NCI-H2081 treated with DMSO at 0.1 percent for 48 hours (cell line): ENCODE data around the gene FBXO10.
"Not testable (repeated sequence)": the region's sequence is repeated elsewhere in the genome, so short reads cannot be mapped to it uniquely, and the experiment has no call there.

Experiments used
- DNase-seq: peaks from one replicate; lab custom pipeline; 2025; lab: John Stamatoyannopoulos, UW

Gene FBXO10

DNA sequence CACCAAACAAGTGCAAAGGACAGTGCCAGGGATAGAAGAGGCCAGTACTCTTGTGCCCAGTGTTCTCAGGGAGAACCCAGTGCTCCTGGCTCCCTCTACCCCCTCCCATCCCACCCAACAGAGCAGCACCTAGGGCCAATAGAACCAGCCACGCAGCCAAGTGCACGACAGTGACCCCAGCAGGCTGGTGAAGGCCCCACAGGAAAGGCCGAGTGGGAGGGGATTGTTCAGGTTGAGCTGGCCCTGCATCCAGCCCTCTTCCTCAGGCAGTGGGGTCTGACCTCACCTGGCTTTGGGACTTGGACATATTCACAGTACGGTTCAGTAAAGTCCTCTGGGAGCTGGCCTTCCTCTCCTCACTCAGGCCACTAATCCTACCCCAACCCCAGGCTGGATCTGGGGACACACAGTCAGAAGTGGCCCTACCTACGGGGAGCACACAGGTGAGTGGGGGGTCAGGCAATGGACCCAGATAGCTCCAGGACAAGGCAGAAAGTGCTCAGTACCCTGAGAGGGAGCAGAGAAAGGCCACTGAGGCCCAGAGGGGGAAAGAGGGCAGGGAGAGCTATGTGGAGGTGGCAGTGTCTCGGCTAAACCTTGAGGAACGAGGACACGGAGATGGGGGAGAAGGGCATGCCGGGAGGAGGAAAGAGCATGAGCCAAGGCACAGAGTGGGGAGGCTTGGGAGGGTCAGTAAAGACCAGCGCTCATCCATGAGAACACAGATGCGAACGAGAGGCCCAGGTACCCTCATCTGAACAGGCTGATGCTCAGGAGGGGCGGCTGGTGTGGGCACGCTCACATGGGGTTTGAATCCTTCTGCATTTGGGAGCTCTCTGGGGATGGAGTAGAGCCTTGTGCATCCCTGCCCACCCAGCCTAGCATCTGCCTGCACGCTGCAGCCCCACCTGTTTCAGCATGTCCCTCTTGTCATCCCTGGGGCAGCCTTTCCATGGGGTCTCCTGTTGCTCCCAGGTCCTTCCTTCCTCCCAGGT lies 64.9 kb downstream of the FBXO10 start:
- DNase-seq, result no peak

DNA sequence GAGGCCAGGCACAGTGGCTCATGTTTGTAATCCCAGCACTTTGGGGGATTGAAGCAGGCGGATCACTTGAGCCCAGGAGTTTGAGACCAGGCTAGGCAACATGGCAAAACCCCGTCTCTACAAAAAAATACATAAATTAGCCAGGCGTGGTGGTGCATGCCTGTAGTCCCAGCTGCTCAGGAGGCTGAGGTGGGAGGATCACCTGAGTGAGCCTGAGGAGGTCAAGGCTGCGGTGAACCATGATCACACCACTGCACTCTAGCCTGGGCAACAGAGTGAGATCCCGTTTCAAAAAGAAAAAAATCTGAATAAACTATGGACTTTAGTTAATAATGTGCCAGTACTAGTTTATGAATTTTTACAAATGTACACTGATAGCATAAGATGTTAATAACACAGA lies 66.1 kb downstream of the FBXO10 start:
- DNase-seq, result not testable (repeated sequence)

- no peak for DNase-seq
These were observed 66.6 kb downstream of the FBXO10 start for GRCh38 chr9:37509536-37509935.

DNA sequence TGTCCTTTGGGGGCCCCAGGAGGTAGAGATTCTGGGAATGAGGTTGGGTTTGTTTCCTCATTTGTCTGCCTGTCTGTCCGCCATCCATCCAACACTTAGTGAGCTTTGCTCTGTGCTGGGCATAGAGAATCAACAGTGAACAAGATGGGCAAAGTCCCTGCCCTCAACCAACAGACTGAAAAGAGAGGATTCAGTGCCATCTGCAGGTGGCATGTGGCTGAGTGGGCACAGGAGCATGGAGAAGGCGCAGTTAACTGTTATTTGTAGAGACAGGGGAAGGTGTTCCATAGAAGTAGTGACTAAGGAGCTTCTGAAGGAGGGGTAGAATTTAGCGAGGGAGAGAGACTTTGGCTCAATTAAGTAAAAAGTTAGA lies 67.4 kb downstream of the FBXO10 start:
- DNase-seq, result no peak

GRCh38 chr9:37508135-37508833 lies 67.9 kb downstream of the FBXO10 start:
- DNase-seq, result no peak

GRCh38 chr9:37507566-37508134 lies 68.5 kb downstream of the FBXO10 start:
- no peak for DNase-seq

DNA sequence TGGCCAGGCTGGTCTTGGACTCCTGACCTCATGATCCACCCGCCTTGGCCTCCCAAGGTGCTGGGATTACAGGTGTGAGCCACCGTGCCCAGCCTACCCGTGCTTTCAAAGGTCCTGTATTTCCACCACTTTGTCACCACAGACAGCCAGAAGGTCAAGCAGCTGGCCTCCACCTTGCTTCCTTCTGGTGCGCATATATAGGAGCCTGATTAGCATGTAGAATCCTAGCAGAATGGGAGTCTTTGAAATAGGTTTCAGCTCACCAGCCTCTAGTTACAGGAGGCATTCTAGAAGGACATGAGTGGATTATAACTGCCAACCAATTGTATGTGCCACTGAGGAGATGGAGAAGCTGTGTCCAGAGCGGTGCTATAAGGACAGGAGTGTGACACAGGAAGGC lies 71.6 kb downstream of the FBXO10 start:
- DNase-seq, result no peak

DNA sequence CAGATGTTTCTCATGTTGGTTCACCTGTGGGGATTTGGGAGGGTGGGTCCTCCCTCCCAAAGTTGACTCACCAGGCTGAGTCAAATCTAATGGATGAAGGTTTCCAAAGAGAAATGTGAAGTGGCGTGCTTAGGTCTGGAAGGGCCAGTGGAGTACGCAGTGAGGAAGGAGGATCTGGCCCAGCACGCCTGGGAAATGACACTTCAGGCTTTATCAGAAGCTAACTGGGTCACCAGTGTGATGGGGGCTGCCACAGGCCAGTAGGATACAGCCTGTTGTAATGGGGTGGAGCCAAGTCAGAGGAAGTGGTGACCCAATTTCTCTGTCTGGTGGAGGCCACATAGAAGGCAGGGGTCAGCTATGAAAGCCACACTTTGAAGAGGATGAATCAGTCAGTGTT lies 72.4 kb downstream of the FBXO10 start:
- DNase-seq, result no peak

GRCh38 chr9:37501957-37502596 lies 74.1 kb downstream of the FBXO10 start:
- no peak for DNase-seq

DNA sequence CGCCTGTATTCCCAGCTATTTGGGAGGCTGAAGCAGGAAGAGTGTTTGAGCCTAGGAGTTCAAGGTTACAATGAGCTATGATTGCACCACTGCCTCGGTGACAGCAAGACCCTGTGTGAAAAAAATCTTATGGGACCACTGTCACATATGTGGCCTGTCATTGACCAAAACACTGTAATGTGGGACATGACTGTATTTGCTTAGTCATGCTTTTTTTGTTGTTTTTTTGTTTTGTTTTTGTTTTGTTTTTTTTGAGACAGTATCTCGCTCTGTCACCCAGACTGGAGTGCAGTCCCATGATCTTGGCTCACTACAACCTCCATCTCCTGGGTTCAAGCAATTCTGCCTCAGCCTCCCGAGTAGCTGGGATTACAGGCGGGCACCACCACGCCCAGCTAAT lies 76.9 kb downstream of the FBXO10 start:
- no peak for DNase-seq

GRCh38 chr9:37498457-37498856 lies 77.7 kb downstream of the FBXO10 start:
- DNase-seq, result no peak

GRCh38 chr9:37497320-37497719 lies 78.9 kb downstream of the FBXO10 start:
- DNase-seq, result no peak

DNA sequence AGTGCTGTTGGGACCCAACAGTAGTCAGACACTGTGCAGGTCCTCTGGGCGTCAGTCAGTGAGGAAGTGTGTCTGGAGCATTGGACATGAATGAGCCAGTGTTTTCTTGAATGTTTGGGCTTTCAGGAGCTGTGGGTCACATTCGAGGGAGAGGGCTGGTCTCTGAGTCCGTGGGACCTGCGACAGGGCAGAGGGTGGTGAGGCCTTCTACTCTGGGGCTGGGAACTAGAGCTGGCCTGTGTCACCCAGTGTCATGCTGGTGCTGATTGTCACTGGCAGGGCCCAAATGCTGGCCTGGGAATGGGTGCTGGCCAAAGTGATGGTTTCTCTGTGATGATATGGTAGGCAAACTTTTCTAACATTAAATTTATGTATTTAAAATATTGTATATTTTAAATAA lies 80.2 kb downstream of the FBXO10 start:
- no peak for DNase-seq

GRCh38 chr9:37495571-37495970 lies 80.6 kb downstream of the FBXO10 start:
- DNase-seq, result no peak

DNA sequence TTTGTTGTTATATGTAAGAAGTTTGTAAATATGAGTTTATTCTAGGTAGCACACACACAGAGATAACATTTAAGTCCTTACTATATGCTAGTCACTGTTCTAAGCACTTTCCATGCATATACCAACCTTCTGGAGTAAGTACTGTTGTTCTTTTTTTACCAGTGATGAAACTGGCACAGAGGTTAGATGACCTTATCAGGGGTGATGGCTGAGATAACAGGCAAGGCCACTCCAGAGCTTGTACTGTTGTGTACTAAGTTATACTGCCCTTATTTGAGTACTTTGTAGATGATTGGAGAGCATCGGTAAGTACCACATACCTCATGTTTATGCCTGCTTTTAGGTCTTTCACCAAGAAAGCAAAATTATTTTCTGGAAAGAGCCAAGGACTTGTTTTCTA lies 84.2 kb downstream of the FBXO10 start:
- no peak for DNase-seq

DNA sequence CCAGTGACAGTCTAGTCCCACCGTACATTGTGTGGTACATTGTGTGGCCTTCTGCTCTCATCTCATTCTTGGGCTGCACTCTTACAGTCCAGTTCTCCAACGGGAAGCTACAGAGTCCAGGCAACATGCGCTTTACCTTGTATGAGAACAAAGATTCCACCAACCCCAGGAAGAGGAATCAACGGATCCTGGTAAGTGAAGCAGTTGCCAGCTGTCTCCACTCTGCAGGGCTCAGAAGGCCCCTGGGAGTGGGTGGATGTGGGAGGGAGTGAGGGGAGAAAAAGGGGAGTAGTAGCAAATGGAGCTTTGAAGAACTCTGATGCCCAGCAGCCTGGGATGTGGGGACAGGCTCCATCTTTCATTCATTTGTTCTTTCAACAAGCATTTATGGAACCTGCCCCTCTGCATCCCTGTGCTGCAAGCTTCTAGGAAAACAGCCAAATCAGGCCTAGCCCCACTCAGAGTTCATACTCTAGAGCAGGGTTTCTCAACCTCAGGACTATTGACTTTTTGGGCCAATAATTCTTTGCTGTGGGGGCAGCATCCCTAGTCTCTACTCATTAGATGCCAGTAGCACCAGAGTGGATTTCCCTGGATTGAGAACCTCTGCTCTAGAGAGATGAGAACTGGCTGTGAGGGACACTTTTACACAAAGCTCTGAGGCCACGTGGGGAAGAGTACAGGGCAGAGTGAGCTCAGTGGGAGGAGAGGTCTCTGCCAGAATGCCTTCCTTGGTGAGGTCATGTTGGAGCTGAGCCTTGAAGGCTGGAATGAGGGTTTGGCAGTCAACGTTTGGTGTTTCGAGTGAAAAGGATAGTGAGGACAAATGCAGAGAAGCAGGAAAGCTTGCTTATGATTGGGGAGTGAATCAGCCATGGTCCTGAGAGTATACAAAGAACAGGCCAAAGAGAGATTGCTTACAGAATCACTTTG lies 89.3 kb downstream of the FBXO10 start:
- no peak for DNase-seq

- DNase-seq, result no peak
These were observed 89.9 kb downstream of the FBXO10 start for GRCh38 chr9:37486256-37486615.

- DNase-seq, result peak; percentile 84
These were observed 90.6 kb downstream of the FBXO10 start, which contains the start of gene POLR1E for GRCh38 chr9:37485389-37486255. Gene POLR1E, plus strand, starts transcription at chr9:37485948. Its CDS starts 100 bp downstream, at chr9:37486048.

GRCh38 chr9:37480759-37481158 lies 95.4 kb downstream of the FBXO10 start:
- DNase-seq, result no peak

- DNase-seq, result not testable (repeated sequence)
These were observed 98.1 kb downstream of the FBXO10 start for GRCh38 chr9:37477987-37478619.
